Measurements from ENCODE around the gene PRKCA.

Gene PRKCA

DNA sequence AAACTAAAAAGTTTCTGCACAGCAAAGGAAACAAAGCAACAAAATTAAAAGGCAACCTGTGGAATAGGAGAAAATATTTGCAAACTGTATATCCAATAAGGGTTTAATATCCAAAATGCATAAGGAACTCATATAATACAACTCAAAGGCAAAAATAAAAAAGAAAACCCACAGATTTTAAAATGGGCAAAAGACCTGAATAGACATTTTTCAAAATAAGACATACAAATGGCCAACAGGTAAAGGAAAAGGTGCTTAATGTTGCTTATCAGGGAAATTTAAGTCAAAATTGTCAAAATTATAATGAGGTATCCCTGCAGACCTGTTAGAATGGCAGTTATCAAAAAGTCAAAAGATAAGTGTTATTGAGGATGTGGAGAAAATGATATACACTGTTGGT is 399.0 kb downstream of the PRKCA start:
- TF ChIP-seq CREB1 (IDR thresholded peaks at IDR 0.05; ENCODE audit: low read depth) (no peak), NFIC (IDR thresholded peaks at IDR 0.05) (no peak), TAF1 (IDR thresholded peaks at IDR 0.05; ENCODE audit: low read depth) (no peak), EGR1 (IDR thresholded peaks at IDR 0.05) (no peak), TEAD4 (IDR thresholded peaks at IDR 0.05) (no peak), TCF12 (IDR thresholded peaks at IDR 0.05; ENCODE audit: low read depth) (no peak), CEBPB (IDR thresholded peaks at IDR 0.05) (no peak), RAD21 (IDR thresholded peaks at IDR 0.05; ENCODE audit: low read depth) (no peak), EP300 (IDR thresholded peaks at IDR 0.05; ENCODE audit: borderline replicate concordance) (no peak), YY1 (IDR thresholded peaks at IDR 0.05; ENCODE audit: low read depth) (no peak), FOXM1 (IDR thresholded peaks at IDR 0.05; ENCODE audit: borderline replicate concordance, low read depth) (no peak)
- TF ChIP-seq, protein P1, sequence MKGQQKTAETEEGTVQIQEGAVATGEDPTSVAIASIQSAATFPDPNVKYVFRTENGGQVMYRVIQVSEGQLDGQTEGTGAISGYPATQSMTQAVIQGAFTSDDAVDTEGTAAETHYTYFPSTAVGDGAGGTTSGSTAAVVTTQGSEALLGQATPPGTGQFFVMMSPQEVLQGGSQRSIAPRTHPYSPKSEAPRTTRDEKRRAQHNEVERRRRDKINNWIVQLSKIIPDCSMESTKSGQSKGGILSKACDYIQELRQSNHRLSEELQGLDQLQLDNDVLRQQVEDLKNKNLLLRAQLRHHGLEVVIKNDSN (IDR thresholded peaks at IDR 0.05), result no peak
- TF ChIP-seq, protein P2, sequence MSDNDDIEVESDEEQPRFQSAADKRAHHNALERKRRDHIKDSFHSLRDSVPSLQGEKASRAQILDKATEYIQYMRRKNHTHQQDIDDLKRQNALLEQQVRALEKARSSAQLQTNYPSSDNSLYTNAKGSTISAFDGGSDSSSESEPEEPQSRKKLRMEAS (IDR thresholded peaks at IDR 0.05), result no peak
- TF ChIP-seq, protein P3, sequence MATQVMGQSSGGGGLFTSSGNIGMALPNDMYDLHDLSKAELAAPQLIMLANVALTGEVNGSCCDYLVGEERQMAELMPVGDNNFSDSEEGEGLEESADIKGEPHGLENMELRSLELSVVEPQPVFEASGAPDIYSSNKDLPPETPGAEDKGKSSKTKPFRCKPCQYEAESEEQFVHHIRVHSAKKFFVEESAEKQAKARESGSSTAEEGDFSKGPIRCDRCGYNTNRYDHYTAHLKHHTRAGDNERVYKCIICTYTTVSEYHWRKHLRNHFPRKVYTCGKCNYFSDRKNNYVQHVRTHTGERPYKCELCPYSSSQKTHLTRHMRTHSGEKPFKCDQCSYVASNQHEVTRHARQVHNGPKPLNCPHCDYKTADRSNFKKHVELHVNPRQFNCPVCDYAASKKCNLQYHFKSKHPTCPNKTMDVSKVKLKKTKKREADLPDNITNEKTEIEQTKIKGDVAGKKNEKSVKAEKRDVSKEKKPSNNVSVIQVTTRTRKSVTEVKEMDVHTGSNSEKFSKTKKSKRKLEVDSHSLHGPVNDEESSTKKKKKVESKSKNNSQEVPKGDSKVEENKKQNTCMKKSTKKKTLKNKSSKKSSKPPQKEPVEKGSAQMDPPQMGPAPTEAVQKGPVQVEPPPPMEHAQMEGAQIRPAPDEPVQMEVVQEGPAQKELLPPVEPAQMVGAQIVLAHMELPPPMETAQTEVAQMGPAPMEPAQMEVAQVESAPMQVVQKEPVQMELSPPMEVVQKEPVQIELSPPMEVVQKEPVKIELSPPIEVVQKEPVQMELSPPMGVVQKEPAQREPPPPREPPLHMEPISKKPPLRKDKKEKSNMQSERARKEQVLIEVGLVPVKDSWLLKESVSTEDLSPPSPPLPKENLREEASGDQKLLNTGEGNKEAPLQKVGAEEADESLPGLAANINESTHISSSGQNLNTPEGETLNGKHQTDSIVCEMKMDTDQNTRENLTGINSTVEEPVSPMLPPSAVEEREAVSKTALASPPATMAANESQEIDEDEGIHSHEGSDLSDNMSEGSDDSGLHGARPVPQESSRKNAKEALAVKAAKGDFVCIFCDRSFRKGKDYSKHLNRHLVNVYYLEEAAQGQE (IDR thresholded peaks at IDR 0.05; ENCODE audit: low read depth), result no peak

DNA sequence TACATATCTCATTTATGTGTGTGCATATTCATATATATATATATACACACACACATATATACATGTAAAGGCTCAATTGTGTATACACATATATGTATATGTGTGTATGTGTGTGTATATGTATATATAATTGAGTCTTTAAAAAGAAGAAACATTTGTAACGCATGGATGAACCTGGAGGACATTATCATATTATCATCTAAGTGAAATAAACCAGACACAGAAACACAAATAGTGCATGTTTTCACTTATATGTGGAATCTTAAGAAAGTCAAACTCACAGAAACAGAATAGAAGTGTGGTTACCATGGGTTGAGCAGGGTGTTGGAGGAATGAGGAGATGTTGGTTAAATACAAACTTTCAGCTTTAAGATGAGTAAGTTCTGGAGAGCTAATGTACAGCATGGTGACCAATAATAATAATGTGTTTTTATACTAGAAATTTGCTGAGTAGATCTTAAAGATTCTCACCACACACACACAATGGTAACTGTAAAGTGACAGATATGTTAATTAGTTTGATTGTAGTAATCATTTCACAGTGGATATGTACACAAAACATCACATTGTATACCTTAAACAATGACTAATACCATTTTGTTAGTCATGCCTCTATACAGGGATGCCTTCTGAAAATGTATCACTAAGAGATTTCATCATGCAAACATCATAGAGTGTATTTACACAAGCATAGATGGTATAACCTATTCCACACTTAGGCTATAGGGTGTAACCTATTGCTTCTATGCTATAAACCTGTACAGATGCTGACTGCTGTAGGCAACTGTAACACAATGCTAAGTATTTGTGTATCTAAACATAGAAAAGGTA is 399.9 kb downstream of the PRKCA start:
- no peak for TF ChIP-seq NFIC (IDR thresholded peaks at IDR 0.05)
- no peak for TF ChIP-seq CREB1 (IDR thresholded peaks at IDR 0.05; ENCODE audit: low read depth)
- TF ChIP-seq, protein P1 (IDR thresholded peaks at IDR 0.05), result no peak
- no peak for TF ChIP-seq FOXM1 (IDR thresholded peaks at IDR 0.05; ENCODE audit: borderline replicate concordance, low read depth)
- no peak for TF ChIP-seq TAF1 (IDR thresholded peaks at IDR 0.05; ENCODE audit: low read depth)
- TF ChIP-seq, protein P3 (IDR thresholded peaks at IDR 0.05; ENCODE audit: low read depth), result no peak
- TF ChIP-seq RAD21 (IDR thresholded peaks at IDR 0.05; ENCODE audit: low read depth), result no peak
- TF ChIP-seq EP300 (IDR thresholded peaks at IDR 0.05; ENCODE audit: borderline replicate concordance), result no peak
- TF ChIP-seq ZBTB7A (IDR thresholded peaks at IDR 0.05; ENCODE audit: low read depth), result no peak
- TF ChIP-seq TEAD4 (IDR thresholded peaks at IDR 0.05), result no peak
- TF ChIP-seq CEBPB (IDR thresholded peaks at IDR 0.05), result no peak
- TF ChIP-seq TCF12 (IDR thresholded peaks at IDR 0.05; ENCODE audit: low read depth), result no peak
- TF ChIP-seq, protein P2 (IDR thresholded peaks at IDR 0.05), result no peak
- no peak for TF ChIP-seq EGR1 (IDR thresholded peaks at IDR 0.05)
- TF ChIP-seq YY1 (IDR thresholded peaks at IDR 0.05; ENCODE audit: low read depth), result no peak

DNA sequence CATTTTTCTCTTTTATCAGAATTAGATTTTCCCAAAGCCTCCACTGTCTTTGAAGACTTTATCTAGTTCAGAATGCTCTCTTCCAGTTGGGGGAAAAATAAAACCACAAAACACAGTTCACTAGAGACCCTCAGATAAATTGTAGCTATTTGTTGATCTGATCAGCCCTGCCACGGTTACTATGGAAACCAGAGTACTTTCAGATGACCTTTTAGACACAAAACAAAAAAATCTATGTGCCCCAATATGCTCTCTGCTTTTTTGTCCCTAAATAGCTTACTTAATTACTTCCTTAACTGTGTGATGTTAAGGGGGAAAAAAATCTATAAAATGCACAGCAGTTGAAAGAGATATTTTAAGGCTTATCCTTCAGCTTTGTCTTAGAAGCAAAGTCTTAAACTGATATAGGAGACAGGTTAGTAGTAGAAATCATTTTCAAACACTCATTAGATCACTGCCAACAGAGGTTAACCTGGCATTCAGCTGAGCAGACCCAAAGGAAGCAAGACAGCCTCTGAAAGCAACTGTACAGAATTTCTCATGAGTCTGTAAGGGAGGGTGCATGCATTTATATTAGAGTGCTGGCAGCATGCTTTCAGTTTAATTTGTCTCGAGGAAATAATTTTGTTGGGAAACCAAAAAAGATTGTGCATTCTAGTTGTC is 402.6 kb downstream of the PRKCA start:
- TF ChIP-seq TAF1 (IDR thresholded peaks at IDR 0.05; ENCODE audit: low read depth) (no peak), YY1 (IDR thresholded peaks at IDR 0.05; ENCODE audit: low read depth) (no peak), FOXM1 (IDR thresholded peaks at IDR 0.05; ENCODE audit: borderline replicate concordance, low read depth) (no peak), EGR1 (IDR thresholded peaks at IDR 0.05) (no peak), NFIC (IDR thresholded peaks at IDR 0.05) (no peak), TEAD4 (IDR thresholded peaks at IDR 0.05) (no peak), CEBPB (IDR thresholded peaks at IDR 0.05) (no peak), ZBTB7A (IDR thresholded peaks at IDR 0.05; ENCODE audit: low read depth) (no peak), EP300 (IDR thresholded peaks at IDR 0.05; ENCODE audit: borderline replicate concordance) (no peak), RAD21 (IDR thresholded peaks at IDR 0.05; ENCODE audit: low read depth) (no peak), CREB1 (IDR thresholded peaks at IDR 0.05; ENCODE audit: low read depth) (no peak), TCF12 (IDR thresholded peaks at IDR 0.05; ENCODE audit: low read depth) (no peak)
- TF ChIP-seq, protein P3 (IDR thresholded peaks at IDR 0.05; ENCODE audit: low read depth), result no peak
- TF ChIP-seq, protein P2 (IDR thresholded peaks at IDR 0.05), result no peak
- TF ChIP-seq, protein P1 (IDR thresholded peaks at IDR 0.05), result no peak
